Uterus (tissue), 4 donors: ENCODE measurements around the gene ACY1. TPM values are rescaled to one million over a fixed set of nuclear protein-coding genes. Genes with fewer than 3 reads are reported as not detected.
A peak's percentile ranks its signal among the peaks of the same experiment; 100 is the strongest.

ENCODE experiments used
- DNase-seq, 2 donors: peaks; one replicate each; pipeline ENCODE4 v3.0.0-alpha.2; 2019 to 2020
- H3K27ac ChIP-seq, 2 donors: fragments of 200-600 bp; sonication (generic); 1 replicate in 1 of 2; 2 replicates in 1 of 2; pipeline ENCODE4 v1.5.1; 2016 to 2018
- H3K27me3 ChIP-seq, 2 donors: fragments of 200-600 bp; sonication (generic); one replicate each; pipeline ENCODE4 v1.5.1; 2018 to 2019; ENCODE audit warnings: control low read depth in 1 of 2
- H3K36me3 ChIP-seq, 2 donors: fragments of 200-600 bp; sonication (generic); one replicate each; pipeline ENCODE4 v1.5.1; 2019; ENCODE audit warnings: control low read depth in 1 of 2
- H3K4me1 ChIP-seq, 2 donors: fragments of 200-600 bp; sonication (generic); one replicate each; pipeline ENCODE4 v1.5.1; 2018 to 2019; ENCODE audit warnings: control low read depth in 1 of 2
- H3K4me3 ChIP-seq, 2 donors: fragments of 200-600 bp; sonication (generic); 1 replicate in 1 of 2; 2 replicates in 1 of 2; pipeline ENCODE4 v1.5.1; 2018 to 2019; ENCODE audit warnings: mild to moderate bottlenecking in 1 of 2
- H3K9me3 ChIP-seq, 2 donors: fragments of 200-600 bp; sonication (generic); one replicate each; pipeline ENCODE4 v1.5.1; 2019; ENCODE audit warnings: control low read depth in 1 of 2
- POLR2A ChIP-seq, 2 donors: fragments of 450-650 bp; IDR thresholded peaks; one replicate each; pipeline ENCODE4 v1.6.1; 2016; ENCODE audit warnings: antibody characterized with exemption in 2 of 2, mild to moderate bottlenecking in 1 of 2, moderate library complexity in 1 of 2
- intact Hi-C: fragments of 100-400 bp; cut with DNase I; formaldehyde crosslinking; loops from one replicate; pipeline ENCODE4 v1.15.1; 2023; ENCODE audit warnings: low total_unique reads
- total RNA-seq, 4 donors: library from RNA; depleted of rRNA in 3 of 4; stranded (reverse); fragments of >200 nt in 3 of 4; gene quantifications; one replicate each; pipeline versions ENCODE4 v1.1.0 to v1.2.4, GENCODE V29; 2014 to 2023
- TF ChIP-seq, protein P1 (sequence below), 4 experiments: fragments of 200-600 bp in 2 of 4; fragments of 450-650 bp in 2 of 4; sonication (generic) in 2 of 4; IDR thresholded peaks; one replicate each; pipeline ENCODE4 v1.5.1; 2016 to 2019; ENCODE audit warnings: antibody characterized with exemption in 4 of 4, mild to moderate bottlenecking in 2 of 4, moderate library complexity in 1 of 4
- donor health status: DM: yes; HTN: yes; CAD: no.

Gene ACY1
- total RNA-seq, 4 donors from 2014 or later = 1.3 to 19.0 (median 12.4) TPM; not detected in 1

DNA sequence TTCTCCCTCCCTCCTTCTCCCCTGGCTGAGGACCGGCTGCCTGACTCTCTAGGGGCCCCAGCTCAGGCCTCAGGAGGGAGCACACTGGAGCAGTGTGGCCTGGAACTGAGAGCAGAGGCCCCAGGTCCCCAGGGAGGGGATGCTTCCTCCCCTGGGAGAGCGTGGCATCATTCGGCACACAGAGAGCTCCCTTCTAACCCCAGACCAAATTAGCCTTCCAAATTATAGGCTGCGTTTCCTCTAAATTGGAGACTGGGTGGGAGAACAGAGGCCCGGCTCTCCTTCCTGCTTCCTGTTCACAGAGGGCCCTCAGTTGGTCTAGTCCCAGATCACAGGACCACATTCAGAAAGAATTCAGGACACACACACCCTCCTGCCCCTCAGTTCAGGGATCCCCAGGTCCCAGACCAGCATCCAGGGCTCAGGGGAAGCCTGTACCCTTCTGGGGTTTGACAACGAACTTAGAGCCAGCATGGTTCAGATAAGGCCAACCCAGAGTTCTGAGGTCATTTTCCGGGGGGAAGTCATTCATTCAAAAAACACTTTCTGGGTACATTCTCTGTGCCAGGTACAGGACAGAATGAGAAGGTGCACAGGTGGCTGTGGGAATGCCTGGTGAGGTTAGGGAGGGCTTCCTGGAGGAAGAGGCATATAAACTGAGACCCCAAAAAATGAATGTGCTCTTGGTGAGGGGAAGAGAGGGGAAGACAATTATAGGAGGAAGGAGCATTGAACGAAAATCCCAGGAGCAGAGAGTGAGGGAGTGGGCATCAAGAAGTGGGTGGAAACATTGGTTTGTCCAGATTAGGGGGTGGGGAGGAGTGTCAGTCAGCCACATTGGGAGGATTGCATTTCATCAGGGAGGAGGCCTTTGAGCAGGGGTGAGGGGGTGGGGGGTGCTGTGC, 40.8 kb downstream of the ACY1 start:
- Histone ChIP-seq H3K36me3 (no peaks in the 10 kb centered on the region), H3K9me3 (no peaks in the 10 kb centered on the region), H3K4me3 (no peak overlapping the region), H3K4me1 (peaks cover 0 to 20% of the 10 kb centered on the region in 2 donors), H3K27me3 (no peaks in the 10 kb centered on the region), H3K27ac (peak overlapping the region in 1 of 2 donors; percentile 13)
- intact Hi-C loops = no loop called here
- DNase-seq = no peak
- no peak for TF ChIP-seq POLR2A (IDR thresholded peaks at IDR 0.05)
- TF ChIP-seq, protein P1, sequence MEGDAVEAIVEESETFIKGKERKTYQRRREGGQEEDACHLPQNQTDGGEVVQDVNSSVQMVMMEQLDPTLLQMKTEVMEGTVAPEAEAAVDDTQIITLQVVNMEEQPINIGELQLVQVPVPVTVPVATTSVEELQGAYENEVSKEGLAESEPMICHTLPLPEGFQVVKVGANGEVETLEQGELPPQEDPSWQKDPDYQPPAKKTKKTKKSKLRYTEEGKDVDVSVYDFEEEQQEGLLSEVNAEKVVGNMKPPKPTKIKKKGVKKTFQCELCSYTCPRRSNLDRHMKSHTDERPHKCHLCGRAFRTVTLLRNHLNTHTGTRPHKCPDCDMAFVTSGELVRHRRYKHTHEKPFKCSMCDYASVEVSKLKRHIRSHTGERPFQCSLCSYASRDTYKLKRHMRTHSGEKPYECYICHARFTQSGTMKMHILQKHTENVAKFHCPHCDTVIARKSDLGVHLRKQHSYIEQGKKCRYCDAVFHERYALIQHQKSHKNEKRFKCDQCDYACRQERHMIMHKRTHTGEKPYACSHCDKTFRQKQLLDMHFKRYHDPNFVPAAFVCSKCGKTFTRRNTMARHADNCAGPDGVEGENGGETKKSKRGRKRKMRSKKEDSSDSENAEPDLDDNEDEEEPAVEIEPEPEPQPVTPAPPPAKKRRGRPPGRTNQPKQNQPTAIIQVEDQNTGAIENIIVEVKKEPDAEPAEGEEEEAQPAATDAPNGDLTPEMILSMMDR (IDR thresholded peaks at IDR 0.05) = no peak

DNA sequence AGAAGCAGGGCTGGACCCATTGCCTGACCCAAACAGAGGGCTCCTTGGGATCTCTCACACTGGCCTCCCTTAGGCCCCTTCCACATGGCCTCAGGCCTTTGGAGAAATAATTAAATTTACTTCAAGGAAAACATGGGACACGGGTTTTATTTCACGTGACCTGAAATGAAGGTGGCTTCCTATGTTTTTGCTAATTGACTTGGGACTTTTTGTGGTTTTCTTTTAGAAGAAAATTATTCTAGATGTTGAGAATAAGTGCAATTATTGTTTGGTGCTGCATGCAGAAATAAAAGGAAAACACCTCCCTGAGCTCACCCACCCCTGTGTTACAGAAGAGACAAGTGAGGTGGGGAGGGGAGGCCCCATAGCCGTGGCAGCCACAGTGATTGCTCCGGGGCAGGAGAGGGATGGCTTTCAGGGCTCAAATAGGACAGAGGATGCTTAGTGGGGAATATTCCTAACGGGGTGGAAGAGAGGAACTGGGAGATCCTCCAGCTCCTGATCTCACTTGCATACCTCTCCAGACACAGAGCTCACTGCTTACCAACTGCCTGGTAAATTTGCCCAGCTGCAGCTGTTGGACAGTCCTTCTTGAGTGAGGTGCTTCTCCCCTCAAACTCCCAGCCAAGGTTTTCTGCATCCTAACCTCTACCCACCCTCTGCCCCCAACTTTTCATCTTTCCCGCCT, 41.6 kb downstream of the ACY1 start:
- no peak overlapping the region for H3K27ac ChIP-seq
- intact Hi-C loops = no loop called here
- DNase-seq = no peak
- H3K36me3 ChIP-seq = no peaks in the 10 kb centered on the region
- H3K9me3 ChIP-seq = no peaks in the 10 kb centered on the region
- H3K4me1 ChIP-seq = peaks cover 0 to 20% of the 10 kb centered on the region in 2 donors
- H3K4me3 ChIP-seq = no peak overlapping the region
- TF ChIP-seq, protein P1 (IDR thresholded peaks at IDR 0.05) = no peak
- no peak for TF ChIP-seq POLR2A (IDR thresholded peaks at IDR 0.05)
- H3K27me3 ChIP-seq = no peaks in the 10 kb centered on the region

DNA sequence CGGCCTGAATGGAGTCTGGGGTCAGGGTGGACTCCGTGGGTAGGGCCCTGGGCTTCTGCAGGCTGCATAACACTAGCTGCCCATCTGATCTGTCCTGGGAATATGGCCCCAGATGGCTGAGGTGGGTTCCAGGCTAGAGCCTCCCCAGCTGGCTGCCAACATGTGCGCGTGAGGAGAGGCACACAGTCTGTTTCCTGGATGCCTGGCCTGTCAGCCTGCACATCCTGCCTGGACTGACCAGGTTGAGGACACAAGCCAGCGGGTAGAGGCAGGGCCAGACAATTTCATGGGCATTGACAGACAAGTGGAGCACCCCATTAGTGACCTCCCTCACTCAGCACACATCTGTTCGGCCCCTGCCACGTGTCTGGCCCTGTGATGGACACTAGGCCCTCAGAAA, 42.1 kb downstream of the ACY1 start:
- no peak overlapping the region for H3K27ac ChIP-seq
- no peaks in the 10 kb centered on the region for H3K27me3 ChIP-seq
- no peak overlapping the region for H3K4me3 ChIP-seq
- no peaks in the 10 kb centered on the region for H3K36me3 ChIP-seq
- H3K4me1 ChIP-seq = peaks cover 0 to 20% of the 10 kb centered on the region in 2 donors
- intact Hi-C loops = no loop called here
- no peak for DNase-seq
- TF ChIP-seq, protein P1 (IDR thresholded peaks at IDR 0.05) = no peak
- TF ChIP-seq POLR2A (IDR thresholded peaks at IDR 0.05) = no peak
- no peaks in the 10 kb centered on the region for H3K9me3 ChIP-seq

DNA sequence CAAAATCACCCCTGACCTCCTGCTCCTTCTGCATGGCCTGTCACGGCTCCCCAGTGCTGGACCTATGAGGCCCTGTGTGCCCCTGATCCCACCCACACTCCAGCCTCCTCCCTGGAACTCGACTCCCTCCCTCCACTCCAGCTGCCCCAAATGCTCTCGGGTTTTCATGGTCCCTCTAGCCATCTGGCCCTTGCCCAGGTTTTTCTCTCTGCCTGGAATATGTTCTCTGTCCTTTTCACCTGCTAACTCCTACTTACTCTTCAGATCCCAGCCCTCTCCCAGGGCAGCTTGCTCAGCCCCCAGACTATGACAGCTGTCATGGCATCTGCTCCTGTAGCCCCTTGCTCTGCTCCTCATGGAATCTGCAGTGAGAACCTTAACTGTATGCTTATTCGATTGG, 42.7 kb downstream of the ACY1 start:
- no peak for DNase-seq
- H3K4me1 ChIP-seq = peaks cover 0 to 20% of the 10 kb centered on the region in 2 donors
- H3K36me3 ChIP-seq = no peaks in the 10 kb centered on the region
- no peak for TF ChIP-seq POLR2A (IDR thresholded peaks at IDR 0.05)
- TF ChIP-seq, protein P1 (IDR thresholded peaks at IDR 0.05) = no peak
- H3K9me3 ChIP-seq = no peaks in the 10 kb centered on the region
- H3K27me3 ChIP-seq = no peaks in the 10 kb centered on the region
- no peak overlapping the region for H3K27ac ChIP-seq
- intact Hi-C loops = no loop called here
- no peak overlapping the region for H3K4me3 ChIP-seq

DNA sequence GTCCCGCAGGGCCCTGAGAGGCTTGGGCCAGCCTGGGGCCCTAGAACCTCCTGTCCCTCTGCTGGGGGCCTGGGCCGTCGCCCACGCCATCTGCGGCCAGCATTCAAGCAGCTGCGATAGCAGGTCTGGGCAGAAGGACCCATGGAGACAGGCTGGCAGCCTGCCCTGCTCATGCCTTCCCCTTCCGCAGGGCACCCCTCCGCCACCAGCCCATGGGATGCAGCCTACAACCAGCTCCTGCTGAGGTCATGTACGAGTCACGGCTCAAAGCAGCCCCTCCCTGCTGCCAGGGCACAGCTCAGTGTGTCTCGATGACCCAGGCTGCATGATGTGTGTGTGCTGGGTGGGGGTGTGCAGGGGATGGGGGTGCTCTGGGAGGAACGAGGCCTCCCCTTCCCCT, 45.2 kb downstream of the ACY1 start:
- DNase-seq = no peak
- H3K27ac ChIP-seq = no peak overlapping the region
- no peaks in the 10 kb centered on the region for H3K4me1 ChIP-seq
- no peak for TF ChIP-seq POLR2A (IDR thresholded peaks at IDR 0.05)
- TF ChIP-seq, protein P1 (IDR thresholded peaks at IDR 0.05) = no peak
- no peak overlapping the region for H3K4me3 ChIP-seq
- intact Hi-C loops = no loop called here
- no peaks in the 10 kb centered on the region for H3K36me3 ChIP-seq
- H3K27me3 ChIP-seq = no peaks in the 10 kb centered on the region
- H3K9me3 ChIP-seq = no peaks in the 10 kb centered on the region
